ENCODE results near the gene SSH2.

GRCh38 chr17:29640981-29641642 is 288.9 kb downstream of the SSH2 start:
- TF ChIP-seq CTCF (IDR thresholded peaks at IDR 0.05; ENCODE audit: low read length) (no peak), EZH2phosphoT487 (IDR thresholded peaks at IDR 0.05; ENCODE audit: low read length) (no peak)
